Measurements from ENCODE around the gene TRMT11. TPM values are rescaled to one million over a fixed set of nuclear protein-coding genes. Genes with fewer than 3 reads are reported as not detected.
A peak's percentile ranks its signal among the peaks of the same experiment; 100 is the strongest.

Gene TRMT11
- total RNA-seq (2014; rRNA removed; shearing (Covaris generic)): 37.4 and 42.0 TPM in 2 replicates
- 33.4 and 78.4 TPM in 2 replicates for polyA plus RNA-seq (2014; cell fraction: nucleus; rRNA removed)

- DNase-seq (ENCODE audit: extremely low read depth, low read depth): peak; percentile 85
Observed at GRCh38 chr6:125986301-125987025, at the start of gene TRMT11. Gene TRMT11, plus strand, starts transcription at chr6:125986540. Its CDS starts 11 bp downstream, at chr6:125986551.

DNA sequence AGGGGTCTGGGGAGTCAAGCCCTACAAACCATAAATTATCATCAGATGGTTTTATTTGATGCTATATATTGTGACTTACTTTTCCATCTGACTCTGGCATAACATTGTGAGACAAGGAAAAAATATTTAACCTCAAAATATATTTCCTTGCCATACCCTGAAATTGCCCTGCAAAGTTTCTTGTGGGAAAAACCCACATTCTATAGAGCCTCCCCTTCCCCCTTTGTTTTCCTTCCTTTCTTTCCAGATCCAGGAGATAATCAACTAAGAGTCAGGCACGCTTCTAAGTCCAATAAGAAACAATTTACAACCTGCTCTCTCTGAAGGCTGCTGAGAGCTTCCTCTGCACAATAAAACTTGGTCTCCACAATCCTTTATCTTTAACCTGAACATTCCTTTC, 47.3 kb upstream of the TRMT11 start:
- no peak for DNase-seq (ENCODE audit: extremely low read depth, low read depth)

GRCh38 chr6:125939791-125940190, 46.5 kb upstream of the TRMT11 start:
- DNase-seq (ENCODE audit: extremely low read depth, low read depth): no peak

- no peak for DNase-seq (ENCODE audit: extremely low read depth, low read depth)
Observed at GRCh38 chr6:125940247-125941041, 45.9 kb upstream of the TRMT11 start.

DNA sequence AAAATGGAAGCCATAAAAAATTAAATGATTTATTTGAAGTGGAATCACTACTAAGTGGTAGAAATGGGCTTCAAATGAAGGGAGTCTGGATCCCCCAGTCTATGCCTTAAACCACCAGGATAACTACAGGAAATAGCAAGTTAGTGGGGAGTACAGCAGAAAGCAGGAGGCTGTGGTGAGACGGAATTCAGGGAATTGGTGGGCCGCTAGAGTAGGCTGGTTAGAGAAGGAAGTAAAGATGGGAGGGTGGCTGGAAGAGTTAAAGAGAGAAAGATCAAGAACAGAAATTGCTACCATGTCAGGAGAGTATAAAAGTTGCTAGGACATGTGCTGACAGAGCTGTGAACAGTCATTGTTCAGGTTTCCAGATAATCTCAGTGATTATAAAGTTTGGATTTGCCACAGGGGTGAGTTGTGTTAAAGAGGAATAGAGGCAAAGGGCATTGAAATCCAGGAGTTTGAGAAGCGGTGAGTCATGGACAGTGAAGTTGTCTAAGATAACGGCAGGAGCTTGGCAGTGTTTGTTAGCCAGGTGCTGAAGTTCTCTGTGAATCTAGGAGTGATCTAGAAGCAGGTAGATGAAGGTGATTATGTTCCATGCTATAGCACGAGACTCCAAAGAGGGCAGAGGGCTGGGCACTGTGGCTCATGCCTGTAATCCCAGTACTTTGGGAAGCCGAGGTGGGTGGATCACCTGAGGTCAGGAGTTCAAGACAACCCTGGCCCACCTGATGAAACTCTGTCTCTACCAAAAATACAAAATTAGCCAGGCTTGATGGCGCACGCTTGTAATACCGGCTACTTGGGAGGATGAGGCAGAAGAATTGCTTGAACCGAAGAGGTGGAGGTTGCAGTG, 43.4 kb upstream of the TRMT11 start:
- no peak for DNase-seq (ENCODE audit: extremely low read depth, low read depth)

DNA sequence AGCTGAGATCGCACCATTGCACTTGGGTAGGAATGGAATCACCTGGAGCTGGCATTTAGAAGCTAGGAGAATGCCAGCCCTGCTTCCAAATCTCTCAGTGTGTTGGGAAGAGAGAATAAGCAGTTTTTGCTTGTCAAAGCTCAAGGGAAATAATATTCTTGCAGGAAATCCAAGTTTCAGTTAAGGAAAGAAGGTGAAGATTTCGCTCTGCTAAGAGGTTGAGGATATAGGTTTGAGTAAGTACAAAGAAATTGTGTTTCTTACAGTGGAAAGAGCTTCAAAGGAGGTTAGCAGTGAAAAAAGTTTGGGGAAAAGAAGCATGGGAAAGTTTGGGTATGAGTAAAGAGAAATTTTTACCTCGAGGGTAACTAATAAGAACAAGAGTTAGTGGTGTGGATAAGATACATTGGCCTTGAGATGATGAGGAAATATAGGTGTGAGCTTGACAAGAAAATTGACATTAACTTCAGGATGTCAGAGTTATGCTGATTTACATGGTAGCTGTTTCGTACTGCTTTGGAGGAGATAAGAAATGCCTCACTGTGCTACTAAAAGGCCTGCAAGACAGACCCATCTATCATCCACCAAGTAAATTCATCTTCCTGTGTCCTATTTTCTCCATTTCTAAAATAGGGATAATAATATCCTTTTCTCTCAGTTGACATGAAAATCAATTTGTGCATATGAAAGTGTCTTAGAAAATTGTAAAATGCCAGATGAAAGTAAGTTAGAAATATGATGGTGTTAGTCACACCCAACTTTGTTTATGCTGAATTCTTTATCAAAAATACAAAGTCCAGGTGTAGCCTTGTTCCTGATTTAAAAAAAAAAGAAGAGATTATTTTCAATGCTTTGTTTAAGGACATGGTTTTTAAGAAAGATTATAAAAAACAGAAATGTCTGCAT, 42.6 kb upstream of the TRMT11 start:
- no peak for DNase-seq (ENCODE audit: extremely low read depth, low read depth)

- DNase-seq (ENCODE audit: extremely low read depth, low read depth): peak; percentile 90
Observed at GRCh38 chr6:125944434-125944816, 41.9 kb upstream of the TRMT11 start.

DNA sequence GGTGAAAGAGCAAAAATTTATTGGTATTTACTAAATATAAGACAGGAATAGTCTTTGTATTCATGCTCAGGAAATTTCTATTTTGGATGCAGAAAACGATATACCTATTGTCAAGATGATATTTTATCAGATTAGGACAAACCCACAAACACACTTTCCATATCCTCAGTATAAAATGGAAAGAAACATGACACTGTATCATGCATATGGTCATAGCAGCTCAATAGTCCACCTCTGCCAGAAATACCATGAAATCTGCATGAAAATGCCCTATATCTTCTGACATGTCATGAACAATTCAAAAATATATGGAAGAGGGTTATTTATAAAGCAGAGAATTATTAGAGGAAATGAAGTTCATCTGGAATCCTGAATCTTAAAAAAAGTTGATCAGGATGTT, 41.4 kb upstream of the TRMT11 start:
- DNase-seq (ENCODE audit: extremely low read depth, low read depth): no peak

DNA sequence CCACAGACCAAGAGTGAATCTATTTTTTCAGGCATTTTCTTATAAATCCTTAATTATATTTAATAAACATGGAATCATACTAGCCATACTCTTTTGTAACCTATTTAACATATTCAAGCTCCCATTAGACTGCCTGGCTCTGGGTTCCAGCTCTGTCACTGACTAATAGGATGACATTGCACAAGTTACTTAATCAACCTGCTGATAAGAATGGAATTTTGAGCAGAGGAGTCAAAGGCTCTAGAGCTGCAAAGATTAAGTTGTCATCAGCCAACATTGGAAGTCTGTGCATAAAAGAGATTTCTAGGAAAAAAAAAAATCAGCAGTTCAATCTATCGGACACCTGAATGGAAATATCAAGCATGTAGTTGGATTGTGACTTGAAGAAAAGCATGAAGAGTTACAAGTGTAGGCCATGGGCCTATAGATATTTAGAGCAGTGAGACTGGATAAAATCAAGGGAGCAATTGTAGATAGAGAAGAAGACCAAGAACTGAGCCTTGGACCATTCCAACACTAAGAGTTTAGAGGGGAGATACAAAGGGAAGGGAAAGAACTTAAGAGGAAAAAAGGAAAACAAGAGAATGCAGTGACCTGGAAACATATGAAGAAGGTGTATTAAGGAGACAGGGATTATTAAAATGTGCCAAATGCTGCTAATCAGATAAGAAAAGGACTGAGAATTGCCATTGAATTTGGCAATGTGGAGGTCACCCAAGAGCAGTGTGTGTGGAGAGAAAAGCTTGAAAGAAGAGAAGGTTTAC, 40.8 kb upstream of the TRMT11 start:
- DNase-seq (ENCODE audit: extremely low read depth, low read depth): peak; percentile 89

- peak; percentile 87 for DNase-seq (ENCODE audit: extremely low read depth, low read depth)
Observed at GRCh38 chr6:125947615-125948014, 38.7 kb upstream of the TRMT11 start.

GRCh38 chr6:125948455-125948854, 37.9 kb upstream of the TRMT11 start:
- DNase-seq (ENCODE audit: extremely low read depth, low read depth): no peak

GRCh38 chr6:125949069-125949468, 37.3 kb upstream of the TRMT11 start:
- DNase-seq (ENCODE audit: extremely low read depth, low read depth): no peak

- DNase-seq (ENCODE audit: extremely low read depth, low read depth): peak; percentile 91
Observed at GRCh38 chr6:125950293-125950692, 36.0 kb upstream of the TRMT11 start.

- peak; percentile 67 for DNase-seq (ENCODE audit: extremely low read depth, low read depth)
Observed at GRCh38 chr6:125950716-125951115, 35.6 kb upstream of the TRMT11 start.

DNA sequence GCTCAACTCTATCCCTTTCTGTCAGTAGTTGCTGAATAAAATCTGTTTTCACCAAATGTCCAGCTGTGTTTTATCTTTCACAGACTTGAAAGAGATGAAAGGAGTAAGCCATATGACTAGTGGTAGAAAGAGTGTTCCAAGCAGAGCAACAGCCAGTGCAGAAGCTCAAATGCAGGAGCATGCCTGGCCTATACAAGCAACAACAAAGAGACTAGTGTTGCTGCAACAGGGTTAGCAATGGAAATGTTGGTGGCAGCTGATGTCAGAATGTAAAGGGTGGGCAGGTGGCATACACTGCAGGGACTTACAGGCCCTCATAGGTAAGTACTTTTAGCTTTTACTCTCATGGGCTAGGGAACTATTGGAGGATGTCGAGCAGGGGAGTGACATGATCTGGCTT, 35.0 kb upstream of the TRMT11 start:
- DNase-seq (ENCODE audit: extremely low read depth, low read depth): no peak

DNA sequence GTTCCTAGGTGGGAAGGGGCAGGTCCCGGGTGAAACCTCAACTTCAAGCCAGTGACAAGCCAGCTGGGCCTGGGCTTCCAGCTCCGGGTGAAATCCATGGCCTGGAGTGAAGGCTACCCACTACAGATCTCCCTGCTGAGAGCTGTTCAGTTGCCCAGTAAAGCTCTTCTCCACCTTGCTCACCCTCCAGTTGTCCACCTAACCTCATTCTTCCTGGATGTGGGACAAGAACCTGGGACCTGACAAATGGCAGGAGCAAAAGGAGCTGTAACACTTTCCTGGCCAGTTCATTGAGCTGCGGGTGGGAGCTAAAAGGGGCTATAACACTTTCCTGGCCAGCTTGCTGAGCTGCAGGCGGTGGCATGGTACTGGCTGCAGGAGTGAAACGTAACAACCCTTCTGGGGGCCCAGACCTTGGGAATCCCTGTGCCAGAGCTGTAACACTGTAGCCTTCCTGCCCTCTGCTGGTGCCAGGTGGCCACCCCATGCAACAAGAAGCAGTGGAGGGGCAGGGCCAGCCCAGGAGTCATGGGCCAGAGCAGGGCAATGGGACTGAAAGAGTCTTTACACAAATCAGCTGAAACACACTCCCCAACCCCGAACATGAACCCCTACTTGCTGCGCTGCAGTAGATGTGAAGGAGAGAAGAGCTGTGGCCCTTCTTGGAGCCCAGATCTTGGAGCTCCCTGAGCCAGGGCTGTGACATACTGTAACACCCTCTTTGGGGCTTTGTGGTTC, 33.4 kb upstream of the TRMT11 start:
- DNase-seq (ENCODE audit: extremely low read depth, low read depth): peak; percentile 81

- no peak for DNase-seq (ENCODE audit: extremely low read depth, low read depth)
Observed at GRCh38 chr6:125953502-125953875, 32.9 kb upstream of the TRMT11 start.

DNA sequence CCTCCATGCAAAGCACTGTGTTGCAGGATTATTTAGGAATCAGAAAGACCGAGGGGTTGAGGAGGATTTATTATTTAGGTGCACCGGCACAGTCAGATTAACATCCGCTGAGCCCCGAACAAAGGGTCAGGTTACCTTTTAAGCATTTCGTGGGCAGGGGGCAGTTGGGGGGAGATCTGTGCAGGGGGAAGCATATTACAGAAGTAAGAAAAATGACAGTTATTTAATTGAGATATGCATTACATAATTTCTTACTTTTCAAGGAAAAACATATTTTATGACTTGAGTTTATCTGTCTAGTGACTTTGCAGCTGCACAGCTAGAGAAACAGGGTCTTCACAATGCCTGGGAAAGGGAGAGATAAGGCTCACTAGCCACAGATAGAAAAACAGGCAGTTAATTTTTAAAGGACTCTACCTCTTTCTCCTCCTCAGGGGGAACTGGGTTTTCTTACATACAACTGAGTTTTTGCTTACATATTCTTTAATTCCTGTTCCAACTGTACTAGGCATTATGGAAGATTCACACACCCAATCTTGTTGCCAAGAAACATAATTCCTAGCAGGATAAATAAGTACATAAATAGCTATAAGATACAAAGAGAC, 31.5 kb upstream of the TRMT11 start:
- no peak for DNase-seq (ENCODE audit: extremely low read depth, low read depth)

Measured in NCI-H460 (cell line).